Adrenal gland (tissue), 5 donors: Measurements from ENCODE around the gene SLC30A2.

Source experiments
- CTCF ChIP-seq, 6 experiments: fragments of 450-650 bp in 4 of 6; fragments of 200-600 bp in 2 of 6; sonication (generic) in 1 of 6; IDR thresholded peaks; 1 replicate in 5 of 6; 2 replicates in 1 of 6; pipeline versions ENCODE4 v1.5.1 to v1.8.0; 2016 to 2021; ENCODE audit warnings: antibody characterized with exemption in 6 of 6, mild to moderate bottlenecking in 2 of 6, moderate library complexity in 1 of 6
- POLR2A ChIP-seq, 2 donors: fragments of 450-650 bp; IDR thresholded peaks; one replicate each; pipeline ENCODE4 v1.6.1; 2017; ENCODE audit warnings: antibody characterized with exemption in 2 of 2, mild to moderate bottlenecking in 2 of 2, moderate library complexity in 1 of 2
- donor health status: DM: no; HTN: no; CAD: no.

GRCh38 chr1:26092422-26092821 lies 46.5 kb upstream of the SLC30A2 start:
- TF ChIP-seq CTCF (IDR thresholded peaks at IDR 0.05) (no peak), POLR2A (IDR thresholded peaks at IDR 0.05) (no peak)
